NCI-H524 (cell line): Measurements from ENCODE around the gene PICK1.

Experiments used
- DNase-seq, 2 experiments: peaks; one replicate each; lab custom pipeline; 2025; lab: John Stamatoyannopoulos, UW

The PICK1 gene

GRCh38 chr22:38089474-38089851 lies 32.3 kb downstream of the PICK1 start:
- no peak for DNase-seq

GRCh38 chr22:38097058-38097457 lies 39.9 kb downstream of the PICK1 start:
- no peak for DNase-seq

GRCh38 chr22:38097557-38098409 lies 40.6 kb downstream of the PICK1 start:
- DNase-seq, result no peak

GRCh38 chr22:38098410-38099249 lies 41.4 kb downstream of the PICK1 start:
- DNase-seq, result no peak

- no peak for DNase-seq
These were observed 46.4 kb downstream of the PICK1 start for GRCh38 chr22:38103641-38104040.

- no peak for DNase-seq
These were observed 46.9 kb downstream of the PICK1 start for GRCh38 chr22:38104084-38104483.

- DNase-seq, result no peak
These were observed 49.8 kb downstream of the PICK1 start for GRCh38 chr22:38106814-38107578.

- DNase-seq, result peak in 1 of 2 experiments; percentile 15
These were observed 50.7 kb downstream of the PICK1 start for GRCh38 chr22:38107692-38108515.

GRCh38 chr22:38108561-38109319 lies 51.5 kb downstream of the PICK1 start:
- no peak for DNase-seq

GRCh38 chr22:38109371-38110001 lies 52.3 kb downstream of the PICK1 start:
- no peak for DNase-seq

- DNase-seq, result no peak
These were observed 53.0 kb downstream of the PICK1 start, which contains the start of gene BAIAP2L2 for GRCh38 chr22:38110008-38110862. TSS of gene BAIAP2L2 (minus strand) at chr22:38110684. CDS start at chr22:38110525, 159 bp downstream.

- DNase-seq, result no peak
These were observed 54.0 kb downstream of the PICK1 start for GRCh38 chr22:38110863-38111852.

- DNase-seq, result no peak
These were observed 54.7 kb downstream of the PICK1 start for GRCh38 chr22:38111925-38112355.

- no peak for DNase-seq
These were observed 55.2 kb downstream of the PICK1 start for GRCh38 chr22:38112381-38112780.

- DNase-seq, result peak; percentile 75 to 83
These were observed 57.5 kb downstream of the PICK1 start for GRCh38 chr22:38114484-38115398.

GRCh38 chr22:38115423-38116205 lies 58.4 kb downstream of the PICK1 start:
- no peak for DNase-seq
